HUES48 (cell line): ENCODE results near the gene RHOA.
"Not testable (repeated sequence)": the region's sequence is repeated elsewhere in the genome, so short reads cannot be mapped to it uniquely, and the experiment has no call there.

Experiments
- H3K27ac ChIP-seq: one replicate; pipeline ENCODE4 v1.7.0; 2013; ENCODE audit warnings: low read depth, low read length, inconsistent platforms
- H3K27me3 ChIP-seq: 2 replicates; pipeline ENCODE4 v1.6.1; 2013; ENCODE audit warnings: mild to moderate bottlenecking, low read length; ENCODE audit not compliant: control insufficient read depth, insufficient read depth
- H3K36me3 ChIP-seq: 2 replicates; pipeline ENCODE4 v1.6.1; 2013; ENCODE audit warnings: low read length; ENCODE audit not compliant: control insufficient read depth, insufficient read depth
- H3K4me1 ChIP-seq: 2 replicates; pipeline ENCODE4 v1.6.1; 2013; ENCODE audit warnings: mild to moderate bottlenecking, low read length; ENCODE audit not compliant: control insufficient read depth, insufficient read depth
- H3K4me3 ChIP-seq: 2 replicates; pipeline ENCODE4 v1.5.1; 2013; ENCODE audit warnings: mild to moderate bottlenecking, low read depth, low read length
- H3K9ac ChIP-seq: 2 replicates; pipeline ENCODE4 v1.6.1; 2013; ENCODE audit warnings: mild to moderate bottlenecking, low read depth, low read length, moderate library complexity
- H3K9me3 ChIP-seq: 2 replicates; pipeline ENCODE4 v1.6.1; 2013; ENCODE audit warnings: low read length; ENCODE audit not compliant: control insufficient read depth, insufficient read depth

RHOA gene

GRCh38 chr3:49359623-49360022 is 52.2 kb downstream of the RHOA start:
- Histone ChIP-seq H3K4me3 (no peak overlapping the region), H3K9me3 (no peaks in the 10 kb centered on the region), H3K36me3 (peaks cover 60% of the 10 kb centered on the region), H3K27me3 (no peaks in the 10 kb centered on the region), H3K4me1 (peaks cover 12% of the 10 kb centered on the region; the same call in 1 of the 2 replicates), H3K27ac (peak overlapping the region; percentile 97), H3K9ac (no peak overlapping the region)

GRCh38 chr3:49358884-49359225 is 52.9 kb downstream of the RHOA start:
- no peaks in the 10 kb centered on the region for H3K9me3 ChIP-seq
- peaks cover 58% of the 10 kb centered on the region for H3K36me3 ChIP-seq
- H3K4me3 ChIP-seq = peak overlapping the region; percentile 76
- peaks cover 12% of the 10 kb centered on the region; the same call in 1 of the 2 replicates for H3K4me1 ChIP-seq
- no peaks in the 10 kb centered on the region for H3K27me3 ChIP-seq
- peak overlapping the region; percentile 73 for H3K9ac ChIP-seq
- H3K27ac ChIP-seq = peak overlapping the region; percentile 97

- H3K9me3 ChIP-seq = no peaks in the 10 kb centered on the region
- H3K4me1 ChIP-seq = peaks cover 12% of the 10 kb centered on the region; the same call in 1 of the 2 replicates
- peak within 1 kb of the TSS; percentile 74 for H3K9ac ChIP-seq
- H3K27me3 ChIP-seq = no peaks in the 10 kb centered on the region
- peak within 1 kb of the TSS; percentile 76 for H3K4me3 ChIP-seq
- peaks cover 53% of the 10 kb centered on the region for H3K36me3 ChIP-seq
- peak within 1 kb of the TSS; percentile 97 for H3K27ac ChIP-seq
Measured at GRCh38 chr3:49358217-49358883, 53.4 kb downstream of the RHOA start, which contains the start of gene GPX1. Gene GPX1, minus strand, starts transcription at chr3:49358353. Its CDS starts 75 bp downstream, at chr3:49358278.

- peak overlapping the region; percentile 74 for H3K9ac ChIP-seq
- not testable (repeated sequence) for H3K9me3 ChIP-seq, H3K27me3 ChIP-seq
- H3K36me3 ChIP-seq = peaks cover 48% of the 10 kb centered on the region
- H3K27ac ChIP-seq = peak overlapping the region; percentile 97
- peaks cover 12% of the 10 kb centered on the region; the same call in 1 of the 2 replicates for H3K4me1 ChIP-seq
- H3K4me3 ChIP-seq = peak overlapping the region; percentile 76
Measured at GRCh38 chr3:49357443-49358216, 54.1 kb downstream of the RHOA start.

GRCh38 chr3:49357095-49357442 is 54.7 kb downstream of the RHOA start:
- H3K9me3 ChIP-seq, H3K27ac ChIP-seq, H3K27me3 ChIP-seq: not testable (repeated sequence)
- Histone ChIP-seq H3K4me1 (peaks cover 12% of the 10 kb centered on the region; the same call in 1 of the 2 replicates), H3K36me3 (peaks cover 43% of the 10 kb centered on the region), H3K9ac (peak overlapping the region; percentile 74; the same call in 1 of the 2 replicates), H3K4me3 (peak overlapping the region; percentile 76)

GRCh38 chr3:49352890-49353421 is 58.8 kb downstream of the RHOA start:
- H3K9ac ChIP-seq = no peak overlapping the region
- H3K4me1 ChIP-seq = 0 out of 2 replicates have a peak, but pooled peaks cover 3% of the 10 kb centered on the region
- H3K9me3 ChIP-seq = no peaks in the 10 kb centered on the region
- no peaks in the 10 kb centered on the region for H3K27me3 ChIP-seq
- H3K36me3 ChIP-seq = peaks cover 13% of the 10 kb centered on the region
- no peak overlapping the region for H3K27ac ChIP-seq
- no peak overlapping the region for H3K4me3 ChIP-seq

- Histone ChIP-seq H3K9me3 (no peaks in the 10 kb centered on the region), H3K4me1 (0 out of 2 replicates have a peak, but pooled peaks cover 3% of the 10 kb centered on the region), H3K9ac (no peak overlapping the region), H3K4me3 (no peak overlapping the region), H3K27ac (no peak overlapping the region), H3K36me3 (peaks cover 13% of the 10 kb centered on the region), H3K27me3 (no peaks in the 10 kb centered on the region)
Measured at GRCh38 chr3:49352281-49352680, 59.5 kb downstream of the RHOA start.

- H3K4me1 ChIP-seq = no peaks in the 10 kb centered on the region
- H3K4me3 ChIP-seq = no peak overlapping the region
- H3K9me3 ChIP-seq = no peaks in the 10 kb centered on the region
- peaks cover 9% of the 10 kb centered on the region for H3K36me3 ChIP-seq
- H3K27ac ChIP-seq = no peak overlapping the region
- H3K27me3 ChIP-seq = no peaks in the 10 kb centered on the region
- no peak overlapping the region for H3K9ac ChIP-seq
Measured at GRCh38 chr3:49351521-49352011, 60.2 kb downstream of the RHOA start.

- no peak overlapping the region for H3K27ac ChIP-seq
- H3K9me3 ChIP-seq = no peaks in the 10 kb centered on the region
- H3K9ac ChIP-seq = no peak overlapping the region
- H3K4me1 ChIP-seq = no peaks in the 10 kb centered on the region
- H3K27me3 ChIP-seq = no peaks in the 10 kb centered on the region
- no peaks in the 10 kb centered on the region for H3K36me3 ChIP-seq
- no peak overlapping the region for H3K4me3 ChIP-seq
Measured at GRCh38 chr3:49349348-49350114, 62.2 kb downstream of the RHOA start.

GRCh38 chr3:49348361-49348760 is 63.4 kb downstream of the RHOA start:
- H3K4me3 ChIP-seq, H3K27ac ChIP-seq, H3K36me3 ChIP-seq, H3K27me3 ChIP-seq, H3K9me3 ChIP-seq, H3K4me1 ChIP-seq, H3K9ac ChIP-seq: not testable (repeated sequence)
